HL-60 (cell line): Measurements from ENCODE around the gene FAM13C.

Experiments
- DNase-seq, 2 experiments: peaks; one replicate each; pipeline ENCODE4 v3.0.0-alpha.2; 2010 to 2020; ENCODE audit warnings: low read depth in 1 of 2, low spot score in 1 of 2
- H3K27ac ChIP-seq: fragments of 250-450 bp; sonication (Bioruptor Pico); replicated peaks from 2 replicates; pipeline ENCODE4 v1.5.1; 2020; ENCODE audit warnings: mild to moderate bottlenecking, moderate library complexity
- H3K27me3 ChIP-seq: fragments of 250-450 bp; sonication (Bioruptor Pico); 2 replicates; pipeline ENCODE4 v1.5.1; 2021; ENCODE audit warnings: mild to moderate bottlenecking, moderate library complexity; ENCODE audit not compliant: insufficient read depth, poor library complexity, severe bottlenecking
- H3K4me3 ChIP-seq: replicated peaks from 2 replicates; pipeline ENCODE4 v1.5.1; 2011; ENCODE audit warnings: mild to moderate bottlenecking, control low read depth, low read length; ENCODE audit not compliant: insufficient read depth
- CTCF ChIP-seq: IDR thresholded peaks from one replicate; pipeline ENCODE4 v1.5.1; 2011; ENCODE audit warnings: low read length, control low read depth, inconsistent platforms; ENCODE audit not compliant: insufficient read depth
- GABPA ChIP-seq: IDR thresholded peaks from 2 replicates; pipeline ENCODE4 v1.6.1; 2012; ENCODE audit warnings: low read depth
- POLR2AphosphoS5 ChIP-seq: IDR thresholded peaks from 2 replicates; pipeline ENCODE4 v1.6.1; 2012; ENCODE audit warnings: low read depth
- REST ChIP-seq: IDR thresholded peaks from 2 replicates; pipeline ENCODE4 v1.6.1; 2012; ENCODE audit warnings: low read depth; ENCODE audit not compliant: insufficient replicate concordance
- SPI1 ChIP-seq: IDR thresholded peaks from 2 replicates; pipeline ENCODE4 v1.6.1; 2012; ENCODE audit warnings: low read depth, mild to moderate bottlenecking, borderline replicate concordance

FAM13C gene

GRCh38 chr10:59317066-59317465 is 45.3 kb downstream of the FAM13C start:
- no peak overlapping the region for H3K27ac ChIP-seq
- H3K27me3 ChIP-seq, result no peaks in the 10 kb centered on the region
- H3K4me3 ChIP-seq, result no peak overlapping the region
- DNase-seq, result no peak
- TF ChIP-seq GABPA (no peak), CTCF (no peak), REST (no peak), SPI1 (no peak), POLR2AphosphoS5 (no peak)

GRCh38 chr10:59315465-59315864 is 46.9 kb downstream of the FAM13C start:
- no peak for DNase-seq
- TF ChIP-seq REST (no peak), CTCF (no peak), GABPA (no peak), SPI1 (no peak), POLR2AphosphoS5 (no peak)
- no peaks in the 10 kb centered on the region for H3K27me3 ChIP-seq
- H3K27ac ChIP-seq, result no peak overlapping the region
- H3K4me3 ChIP-seq, result no peak overlapping the region

GRCh38 chr10:59314268-59314667 is 48.1 kb downstream of the FAM13C start:
- Histone ChIP-seq H3K27ac (no peak overlapping the region), H3K27me3 (no peaks in the 10 kb centered on the region), H3K4me3 (no peak overlapping the region)
- TF ChIP-seq SPI1, result no peak
- TF ChIP-seq POLR2AphosphoS5, result no peak
- TF ChIP-seq GABPA, result no peak
- no peak for TF ChIP-seq REST
- no peak for TF ChIP-seq CTCF
- no peak for DNase-seq
